IMR-90 (cell line): ENCODE results near the gene RAP1GAP. TPM values are rescaled to one million over a fixed set of nuclear protein-coding genes. Genes with fewer than 3 reads are reported as not detected.
A peak's percentile ranks its signal among the peaks of the same experiment; 100 is the strongest.

Experiments used
- ATAC-seq: fragments of 200-7000 bp; cut with Tn5 transposase; 2 replicates; pipeline ENCODE4 v1.9.1; 2020; ENCODE audit warnings: low read depth, mild to moderate bottlenecking, moderate library complexity
- BruUV-seq: library from RNA; stranded (reverse); fragments of 400-500 nt; replicated peaks from 2 replicates; lab custom pipeline; 2021; lab: Mats Ljungman, UMichigan
- CTCF ChIA-PET: fragments of 300-600 bp; formaldehyde crosslinking; extraction: SDS; loops from one replicate; lab custom pipeline; 2021; ENCODE audit warnings: antibody characterized with exemption; lab: Yijun Ruan, JAX
- POLR2A ChIA-PET: fragments of 300-600 bp; sonication (Branson Sonifier 250); formaldehyde crosslinking; loops from one replicate; lab custom pipeline; 2022; ENCODE audit warnings: antibody characterized with exemption; ENCODE audit not compliant: unreplicated experiment; lab: Charles Lee
- DNase-seq: peaks from one replicate; pipeline ENCODE4 v3.0.0; 2013
- H2AFZ ChIP-seq: replicated peaks from 2 replicates; pipeline ENCODE3; 2013; ENCODE audit warnings: low read length, mild to moderate bottlenecking; ENCODE audit not compliant: poor library complexity
- H2AK5ac ChIP-seq: 2 replicates; pipeline ENCODE4 v1.6.1; 2013; ENCODE audit warnings: low read depth, low read length, inconsistent platforms
- H2AK9ac ChIP-seq: replicated peaks from 2 replicates; pipeline ENCODE3; 2013; ENCODE audit warnings: mild to moderate bottlenecking, low read depth, low read length, moderate library complexity; ENCODE audit not compliant: poor library complexity
- H2BK120ac ChIP-seq: 2 replicates; pipeline ENCODE4 v1.6.1; 2013; ENCODE audit warnings: low read depth, low read length, inconsistent platforms
- H2BK15ac ChIP-seq: 3 replicates; pipeline ENCODE4 v1.6.1; 2013; ENCODE audit warnings: low read depth, low read length, inconsistent platforms
- H2BK20ac ChIP-seq: 2 replicates; pipeline ENCODE4 v1.6.1; 2013; ENCODE audit warnings: low read depth, mild to moderate bottlenecking, inconsistent platforms, low read length, moderate library complexity
- H2BK5ac ChIP-seq: 2 replicates; pipeline ENCODE4 v1.6.1; 2013; ENCODE audit warnings: mild to moderate bottlenecking, low read depth, low read length, inconsistent platforms; ENCODE audit not compliant: poor library complexity, severe bottlenecking
- H3K14ac ChIP-seq: replicated peaks from 2 replicates; pipeline ENCODE4 v1.6.1; 2013; ENCODE audit warnings: low read depth, low read length, inconsistent platforms
- H3K18ac ChIP-seq: 2 replicates; pipeline ENCODE4 v1.6.1; 2013; ENCODE audit warnings: low read depth, low read length, control low read depth
- H3K23ac ChIP-seq: 2 replicates; pipeline ENCODE4 v1.6.1; 2013; ENCODE audit warnings: low read depth, low read length, inconsistent platforms
- H3K27ac ChIP-seq: 2 replicates; pipeline ENCODE4 v1.5.1; 2013; ENCODE audit warnings: mild to moderate bottlenecking, control low read depth, low read length; ENCODE audit not compliant: insufficient read depth
- H3K27me3 ChIP-seq: 2 replicates; pipeline ENCODE4 v1.6.1; 2013; ENCODE audit warnings: low read length; ENCODE audit not compliant: control insufficient read depth, insufficient read depth
- H3K36me3 ChIP-seq: 2 replicates; pipeline ENCODE4 v1.6.1; 2013; ENCODE audit warnings: low read length, mixed read lengths; ENCODE audit not compliant: control insufficient read depth, insufficient read depth
- H3K4ac ChIP-seq: 2 replicates; pipeline ENCODE4 v1.6.1; 2013; ENCODE audit warnings: low read depth, low read length, inconsistent platforms
- H3K4me1 ChIP-seq: 2 replicates; pipeline ENCODE4 v1.6.1; 2013; ENCODE audit warnings: low read length, mixed read lengths; ENCODE audit not compliant: control insufficient read depth, insufficient read depth
- H3K4me2 ChIP-seq: 2 replicates; pipeline ENCODE4 v1.6.1; 2013; ENCODE audit warnings: low read depth, mild to moderate bottlenecking, control low read depth, low read length, moderate library complexity
- H3K4me3 ChIP-seq: 2 replicates; pipeline ENCODE4 v1.5.1; 2013; ENCODE audit warnings: low read depth, mild to moderate bottlenecking, control low read depth, low read length, moderate library complexity; ENCODE audit not compliant: insufficient read depth
- H3K56ac ChIP-seq: 2 replicates; pipeline ENCODE4 v1.6.1; 2013; ENCODE audit warnings: low read length, inconsistent platforms; ENCODE audit not compliant: insufficient read depth; ENCODE audit errors: extremely low read depth
- H3K79me1 ChIP-seq, 2 experiments: 2 replicates each; pipeline ENCODE4 v1.6.1; 2013; ENCODE audit warnings: low read length in 2 of 2, inconsistent platforms in 1 of 2, low read depth in 1 of 2
- H3K9ac ChIP-seq: 2 replicates; pipeline ENCODE4 v1.6.1; 2013; ENCODE audit warnings: low read depth, low read length, control low read depth
- H3K9me1 ChIP-seq: 2 replicates; pipeline ENCODE4 v1.6.1; 2013; ENCODE audit warnings: low read length, inconsistent platforms; ENCODE audit not compliant: insufficient read depth
- H3K9me3 ChIP-seq: 2 replicates; pipeline ENCODE4 v1.6.1; 2013; ENCODE audit warnings: low read length; ENCODE audit not compliant: control insufficient read depth, insufficient read depth
- H4K20me1 ChIP-seq: 2 replicates; pipeline ENCODE4 v1.6.1; 2013; ENCODE audit warnings: low read length, inconsistent platforms; ENCODE audit not compliant: insufficient read depth
- H4K5ac ChIP-seq: 2 replicates; pipeline ENCODE4 v1.6.1; 2013; ENCODE audit warnings: mild to moderate bottlenecking, low read depth, low read length, control low read depth
- H4K8ac ChIP-seq, 2 experiments: 2 replicates each; pipeline ENCODE4 v1.6.1; 2013; ENCODE audit warnings: low read depth in 2 of 2, low read length in 2 of 2, control low read depth in 1 of 2, inconsistent platforms in 1 of 2
- H4K91ac ChIP-seq: 2 replicates; pipeline ENCODE4 v1.6.1; 2013; ENCODE audit warnings: low read depth, low read length, inconsistent platforms; ENCODE audit not compliant: insufficient read depth
- BHLHE40 ChIP-seq: fragments of 150-350 bp; IDR thresholded peaks from 2 replicates; pipeline ENCODE4 v1.6.1; 2016; ENCODE audit warnings: mild to moderate bottlenecking, low read depth, low read length
- CEBPB ChIP-seq: IDR thresholded peaks from 2 replicates; pipeline ENCODE4 v1.6.1; 2012; ENCODE audit warnings: low read depth, low read length, improper control_type of control experiment
- MAZ ChIP-seq: IDR thresholded peaks from 2 replicates; pipeline ENCODE4 v1.6.1; 2012; ENCODE audit warnings: low read depth, mild to moderate bottlenecking, low read length, improper control_type of control experiment, moderate library complexity, borderline replicate concordance
- WGBS, 2 experiments: methylation state at CpG; one replicate each; pipeline versions ENCODE4 v1.1.5 to v1.1.7; 2013; ENCODE audit warnings: missing lambda C conversion rate in 2 of 2; ENCODE audit not compliant: insufficient read length in 1 of 2; ENCODE audit errors: extremely low coverage in 2 of 2; 5-methylcytosine and 5-hydroxymethylcytosine counted together
- dilution Hi-C: fragments of 300-500 bp; cut with HindIII; formaldehyde crosslinking; loops from one replicate; pipeline ENCODE4 v1.14.3; 2018; ENCODE audit warnings: low sequenced_read_pairs; ENCODE audit not compliant: unreplicated experiment
- in situ Hi-C: fragments of 300-500 bp; cut with MboI; formaldehyde crosslinking; loops from 3 replicates; pipeline ENCODE4 v1.14.3; 2019; ENCODE audit warnings: low sequenced_read_pairs, inconsistent platforms, mixed read lengths
- intact Hi-C: fragments of 100-400 bp; cut with micrococcal nuclease; formaldehyde crosslinking; loops from 2 replicates; pipeline ENCODE4 v1.10.0; 2022
- polyA plus RNA-seq, 3 experiments: library from polyadenylated mRNA; depleted of rRNA; stranded (reverse); fragments of >200 nt; gene quantifications; 2 replicates each; pipeline ENCODE4 v1.2.3, GENCODE V29; 2012; ENCODE audit warnings: low replicate concordance in 1 of 3
- total RNA-seq: library from RNA; depleted of rRNA; stranded (reverse); fragments of >200 nt; gene quantifications from 2 replicates; pipeline ENCODE4 v1.2.3, GENCODE V29; 2012
- TF ChIP-seq, protein P1 (sequence below): fragments of 150-350 bp; IDR thresholded peaks from 2 replicates; pipeline ENCODE4 v1.6.1; 2016; ENCODE audit warnings: low read depth, mild to moderate bottlenecking, low read length, moderate library complexity, borderline replicate concordance
- TF ChIP-seq, protein P2 (sequence below): conservative IDR thresholded peaks from 2 replicates; pipeline ENCODE4 v1.5.1; 2012; ENCODE audit warnings: mild to moderate bottlenecking, low read depth, low read length, improper control_type of control experiment

Gene RAP1GAP
- total and polyA plus RNA-seq, 2 of the 4 experiments (the other 2 are of a cell fraction): under 0.01 to 0.10 TPM

DNA sequence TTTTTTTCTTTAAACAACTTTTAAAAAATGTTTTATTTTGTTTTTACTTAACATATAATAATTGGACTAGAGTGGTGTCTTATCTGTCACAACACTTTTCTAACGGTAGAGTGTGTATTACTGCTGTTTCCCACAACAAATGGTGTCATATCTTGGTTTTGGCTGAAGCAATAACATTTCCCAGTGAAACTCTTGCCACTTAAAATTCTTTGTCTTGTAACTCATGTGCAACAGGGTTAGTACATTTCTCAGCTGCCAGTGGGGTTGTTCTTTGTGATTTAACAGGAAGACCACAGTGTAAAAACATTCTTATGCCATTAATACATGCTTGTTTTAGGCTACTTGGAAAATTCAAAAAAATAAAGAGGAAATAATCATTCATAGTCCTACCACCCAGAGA is 116.4 kb downstream of the RAP1GAP start:
- H3K9me3 ChIP-seq: no peaks in the 10 kb centered on the region
- CTCF ChIA-PET: no interaction called here
- no peak overlapping the region for H3K9ac ChIP-seq
- H3K23ac ChIP-seq: no peak overlapping the region; the same call in 1 of the 2 replicates
- no CpG with 5 or more reads among the region's 1 CpG for whole genome bisulfite sequencing, 2 experiments
- no peak overlapping the region for H2AFZ ChIP-seq
- H3K27me3 ChIP-seq: peaks cover 3% of the 10 kb centered on the region; the same call in 1 of the 2 replicates
- no peak overlapping the region for H4K91ac ChIP-seq
- peak overlapping the region; percentile 50 for H3K27ac ChIP-seq
- H3K4me3 ChIP-seq: no peak overlapping the region
- no peak overlapping the region for H2BK15ac ChIP-seq
- intact Hi-C loops: no loop called here
- H3K4ac ChIP-seq: peak overlapping the region; percentile 17; the same call in 1 of the 2 replicates
- DNase-seq (peak; percentile 93), ATAC-seq (peak; percentile 77)
- H4K20me1 ChIP-seq: no peaks in the 10 kb centered on the region
- BruUV-seq: no TSS peak
- no peaks in the 10 kb centered on the region for H3K36me3 ChIP-seq
- no peak overlapping the region for H3K18ac ChIP-seq
- H2BK120ac ChIP-seq: peak overlapping the region; percentile 17; the same call in 1 of the 2 replicates
- TF ChIP-seq BHLHE40 (peak; percentile 87), MAZ (no peak), CEBPB (peak; percentile 90)
- TF ChIP-seq, protein P1, sequence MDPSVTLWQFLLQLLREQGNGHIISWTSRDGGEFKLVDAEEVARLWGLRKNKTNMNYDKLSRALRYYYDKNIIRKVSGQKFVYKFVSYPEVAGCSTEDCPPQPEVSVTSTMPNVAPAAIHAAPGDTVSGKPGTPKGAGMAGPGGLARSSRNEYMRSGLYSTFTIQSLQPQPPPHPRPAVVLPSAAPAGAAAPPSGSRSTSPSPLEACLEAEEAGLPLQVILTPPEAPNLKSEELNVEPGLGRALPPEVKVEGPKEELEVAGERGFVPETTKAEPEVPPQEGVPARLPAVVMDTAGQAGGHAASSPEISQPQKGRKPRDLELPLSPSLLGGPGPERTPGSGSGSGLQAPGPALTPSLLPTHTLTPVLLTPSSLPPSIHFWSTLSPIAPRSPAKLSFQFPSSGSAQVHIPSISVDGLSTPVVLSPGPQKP: no peak
- TF ChIP-seq, protein P2, sequence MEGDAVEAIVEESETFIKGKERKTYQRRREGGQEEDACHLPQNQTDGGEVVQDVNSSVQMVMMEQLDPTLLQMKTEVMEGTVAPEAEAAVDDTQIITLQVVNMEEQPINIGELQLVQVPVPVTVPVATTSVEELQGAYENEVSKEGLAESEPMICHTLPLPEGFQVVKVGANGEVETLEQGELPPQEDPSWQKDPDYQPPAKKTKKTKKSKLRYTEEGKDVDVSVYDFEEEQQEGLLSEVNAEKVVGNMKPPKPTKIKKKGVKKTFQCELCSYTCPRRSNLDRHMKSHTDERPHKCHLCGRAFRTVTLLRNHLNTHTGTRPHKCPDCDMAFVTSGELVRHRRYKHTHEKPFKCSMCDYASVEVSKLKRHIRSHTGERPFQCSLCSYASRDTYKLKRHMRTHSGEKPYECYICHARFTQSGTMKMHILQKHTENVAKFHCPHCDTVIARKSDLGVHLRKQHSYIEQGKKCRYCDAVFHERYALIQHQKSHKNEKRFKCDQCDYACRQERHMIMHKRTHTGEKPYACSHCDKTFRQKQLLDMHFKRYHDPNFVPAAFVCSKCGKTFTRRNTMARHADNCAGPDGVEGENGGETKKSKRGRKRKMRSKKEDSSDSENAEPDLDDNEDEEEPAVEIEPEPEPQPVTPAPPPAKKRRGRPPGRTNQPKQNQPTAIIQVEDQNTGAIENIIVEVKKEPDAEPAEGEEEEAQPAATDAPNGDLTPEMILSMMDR: no peak
- H3K79me1 ChIP-seq: no peaks in the 10 kb centered on the region
- H3K14ac ChIP-seq: no peak overlapping the region
- peak overlapping the region in 1 of 2 experiments; percentile 11; a peak in 1 of 4 replicates for H4K8ac ChIP-seq
- H3K9me1 ChIP-seq: peaks cover 11% of the 10 kb centered on the region
- peak overlapping the region; percentile 14 for H2BK5ac ChIP-seq
- no peak overlapping the region for H3K56ac ChIP-seq
- H2BK20ac ChIP-seq: peak overlapping the region; percentile 15; the same call in 1 of the 2 replicates
- H3K4me2 ChIP-seq: no peak overlapping the region
- no peak overlapping the region for H2AK5ac ChIP-seq
- in situ Hi-C loops: no loop called here
- no peak overlapping the region for H4K5ac ChIP-seq
- POLR2A ChIA-PET: interaction anchor here (0.5 to 0.7 kb wide), 2 partner anchors 8 to 42 kb away, joined by 4 to 8 read pairs; no protein-coding TSS in a partner anchor
- peaks cover 13% of the 10 kb centered on the region for H3K4me1 ChIP-seq
- dilution Hi-C loops: no loop called here
- H2AK9ac ChIP-seq: no peak overlapping the region
